ENCODE measurements around the gene CLEC20A. TPM values are rescaled to one million over a fixed set of nuclear protein-coding genes. Genes with fewer than 3 reads are reported as not detected.

Gene CLEC20A
- total RNA-seq, 1 donor from 2014 or later, result not detected

- Mint-ChIP-seq H3K4me3 (ENCODE audit: unreplicated experiment) (no peak overlapping the region), H3K4me1 (ENCODE audit: unreplicated experiment) (no peaks in the 10 kb centered on the region), H3K27me3 (ENCODE audit: unreplicated experiment) (no peaks in the 10 kb centered on the region), H3K27ac (ENCODE audit: unreplicated experiment) (no peak overlapping the region), H3K36me3 (ENCODE audit: unreplicated experiment) (peaks cover 39% of the 10 kb centered on the region), H3K9me3 (ENCODE audit: unreplicated experiment) (no peaks in the 10 kb centered on the region)
- DNase-seq (ENCODE audit: extremely low spot score, unreplicated experiment), result no peak
- TF ChIP-seq, protein P1, sequence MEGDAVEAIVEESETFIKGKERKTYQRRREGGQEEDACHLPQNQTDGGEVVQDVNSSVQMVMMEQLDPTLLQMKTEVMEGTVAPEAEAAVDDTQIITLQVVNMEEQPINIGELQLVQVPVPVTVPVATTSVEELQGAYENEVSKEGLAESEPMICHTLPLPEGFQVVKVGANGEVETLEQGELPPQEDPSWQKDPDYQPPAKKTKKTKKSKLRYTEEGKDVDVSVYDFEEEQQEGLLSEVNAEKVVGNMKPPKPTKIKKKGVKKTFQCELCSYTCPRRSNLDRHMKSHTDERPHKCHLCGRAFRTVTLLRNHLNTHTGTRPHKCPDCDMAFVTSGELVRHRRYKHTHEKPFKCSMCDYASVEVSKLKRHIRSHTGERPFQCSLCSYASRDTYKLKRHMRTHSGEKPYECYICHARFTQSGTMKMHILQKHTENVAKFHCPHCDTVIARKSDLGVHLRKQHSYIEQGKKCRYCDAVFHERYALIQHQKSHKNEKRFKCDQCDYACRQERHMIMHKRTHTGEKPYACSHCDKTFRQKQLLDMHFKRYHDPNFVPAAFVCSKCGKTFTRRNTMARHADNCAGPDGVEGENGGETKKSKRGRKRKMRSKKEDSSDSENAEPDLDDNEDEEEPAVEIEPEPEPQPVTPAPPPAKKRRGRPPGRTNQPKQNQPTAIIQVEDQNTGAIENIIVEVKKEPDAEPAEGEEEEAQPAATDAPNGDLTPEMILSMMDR (IDR thresholded peaks at IDR 0.05), result no peak
Observed at GRCh38 chr1:178451529-178451928, 45.2 kb downstream of the CLEC20A start.

DNA sequence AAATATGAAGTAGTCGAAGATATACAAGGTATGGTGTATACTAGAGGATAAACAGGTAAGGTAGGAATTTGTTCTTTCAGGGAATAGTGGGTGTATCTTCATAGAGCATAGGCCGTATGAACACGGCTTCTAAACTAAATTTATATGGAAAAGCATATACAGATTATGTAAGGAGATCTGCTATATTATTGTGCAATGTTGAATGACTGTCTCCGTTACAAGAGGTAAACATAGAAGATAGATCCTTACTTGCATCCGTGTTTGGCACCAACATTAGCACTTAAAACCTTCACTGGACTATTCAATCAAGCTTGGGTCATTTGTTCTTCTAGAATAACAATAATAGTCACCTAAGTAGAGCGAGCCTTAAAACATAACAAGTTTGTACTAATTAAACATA, 45.9 kb downstream of the CLEC20A start:
- DNase-seq (ENCODE audit: extremely low spot score, unreplicated experiment), result no peak
- TF ChIP-seq, protein P1 (IDR thresholded peaks at IDR 0.05), result no peak
- Mint-ChIP-seq H3K27ac (ENCODE audit: unreplicated experiment) (no peak overlapping the region), H3K9me3 (ENCODE audit: unreplicated experiment) (no peaks in the 10 kb centered on the region), H3K27me3 (ENCODE audit: unreplicated experiment) (no peaks in the 10 kb centered on the region), H3K4me3 (ENCODE audit: unreplicated experiment) (no peak overlapping the region), H3K4me1 (ENCODE audit: unreplicated experiment) (no peaks in the 10 kb centered on the region), H3K36me3 (ENCODE audit: unreplicated experiment) (peaks cover 39% of the 10 kb centered on the region)

DNA sequence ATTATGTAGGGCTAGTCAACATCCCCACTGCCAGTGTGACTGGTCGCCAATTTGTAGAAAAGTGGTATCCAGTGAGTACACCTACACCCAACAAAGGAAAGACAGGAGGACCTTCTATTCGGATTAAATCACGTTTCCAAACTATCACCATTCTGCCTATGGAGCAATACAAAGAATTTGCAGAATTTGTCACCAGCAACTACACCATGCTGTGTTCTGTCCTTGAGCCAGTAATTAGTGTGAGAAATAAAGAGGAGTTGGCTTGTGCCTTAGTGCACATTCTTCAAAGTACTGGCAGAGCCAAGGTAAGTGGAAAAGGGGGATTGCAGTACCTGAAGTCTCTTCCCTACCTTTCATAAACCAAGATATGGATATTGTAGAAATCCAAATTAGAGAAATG, 53.8 kb downstream of the CLEC20A start:
- H3K9me3 Mint-ChIP-seq (ENCODE audit: unreplicated experiment), result no peaks in the 10 kb centered on the region
- no peak overlapping the region for H3K27ac Mint-ChIP-seq (ENCODE audit: unreplicated experiment)
- no peaks in the 10 kb centered on the region for H3K27me3 Mint-ChIP-seq (ENCODE audit: unreplicated experiment)
- no peak for DNase-seq (ENCODE audit: extremely low spot score, unreplicated experiment)
- TF ChIP-seq, protein P1 (IDR thresholded peaks at IDR 0.05), result no peak
- H3K4me1 Mint-ChIP-seq (ENCODE audit: unreplicated experiment), result no peaks in the 10 kb centered on the region
- no peak overlapping the region for H3K4me3 Mint-ChIP-seq (ENCODE audit: unreplicated experiment)
- H3K36me3 Mint-ChIP-seq (ENCODE audit: unreplicated experiment), result peaks cover 60% of the 10 kb centered on the region

- no peak overlapping the region for H3K4me3 Mint-ChIP-seq (ENCODE audit: unreplicated experiment)
- no peak for DNase-seq (ENCODE audit: extremely low spot score, unreplicated experiment)
- no peaks in the 10 kb centered on the region for H3K4me1 Mint-ChIP-seq (ENCODE audit: unreplicated experiment)
- H3K36me3 Mint-ChIP-seq (ENCODE audit: unreplicated experiment), result peaks cover 30% of the 10 kb centered on the region
- TF ChIP-seq, protein P1 (IDR thresholded peaks at IDR 0.05), result no peak
- no peaks in the 10 kb centered on the region for H3K9me3 Mint-ChIP-seq (ENCODE audit: unreplicated experiment)
- H3K27ac Mint-ChIP-seq (ENCODE audit: unreplicated experiment), result no peak overlapping the region
- no peaks in the 10 kb centered on the region for H3K27me3 Mint-ChIP-seq (ENCODE audit: unreplicated experiment)
Observed at GRCh38 chr1:178438432-178438831, 58.3 kb downstream of the CLEC20A start.

GRCh38 chr1:178436899-178437298, 59.9 kb downstream of the CLEC20A start:
- no peak for DNase-seq (ENCODE audit: extremely low spot score, unreplicated experiment)
- Mint-ChIP-seq H3K4me3 (ENCODE audit: unreplicated experiment) (no peak overlapping the region), H3K27ac (ENCODE audit: unreplicated experiment) (no peak overlapping the region), H3K9me3 (ENCODE audit: unreplicated experiment) (no peaks in the 10 kb centered on the region), H3K4me1 (ENCODE audit: unreplicated experiment) (no peaks in the 10 kb centered on the region), H3K36me3 (ENCODE audit: unreplicated experiment) (peaks cover 18% of the 10 kb centered on the region), H3K27me3 (ENCODE audit: unreplicated experiment) (no peaks in the 10 kb centered on the region)
- TF ChIP-seq, protein P1 (IDR thresholded peaks at IDR 0.05), result no peak
